GM21723 (cell line): ENCODE results near the gene MAN2B1.
"Not testable (repeated sequence)": the region's sequence is repeated elsewhere in the genome, so short reads cannot be mapped to it uniquely, and the experiment has no call there.

ENCODE experiments used
- ATAC-seq: cut with Tn5 transposase; IDR thresholded peaks from one replicate; pipeline ENCODE4 v1.9.1; 2021; ENCODE audit warnings: mild to moderate bottlenecking, moderate library complexity; ENCODE audit not compliant: unreplicated experiment

Gene MAN2B1

GRCh38 chr19:12666265-12667048 is at the start of gene MAN2B1, which contains the start of gene WDR83:
MAN2B1 (minus strand) TSS chr19:12666742; CDS start chr19:12666701, 41 bp downstream.
WDR83 (plus strand) TSS chr19:12666807; CDS start chr19:12669791, 2,984 bp downstream.
- peak; percentile 42 for ATAC-seq

- no peak for ATAC-seq
Observed at GRCh38 chr19:12715929-12716328, 49.4 kb upstream of the MAN2B1 start.

GRCh38 chr19:12715102-12715501 is 48.6 kb upstream of the MAN2B1 start:
- ATAC-seq: no peak

- not testable (repeated sequence) for ATAC-seq
Observed at GRCh38 chr19:12713304-12713703, 46.8 kb upstream of the MAN2B1 start.

- ATAC-seq: not testable (repeated sequence)
Observed at GRCh38 chr19:12712077-12712476, 45.5 kb upstream of the MAN2B1 start.

GRCh38 chr19:12711187-12711586 is 44.6 kb upstream of the MAN2B1 start:
- no peak for ATAC-seq

- ATAC-seq: no peak
Observed at GRCh38 chr19:12708641-12709040, 42.1 kb upstream of the MAN2B1 start.

GRCh38 chr19:12706332-12706718 is 39.8 kb upstream of the MAN2B1 start:
- ATAC-seq: no peak

GRCh38 chr19:12705654-12706331 is 39.3 kb upstream of the MAN2B1 start:
- ATAC-seq: no peak

- no peak for ATAC-seq
Observed at GRCh38 chr19:12705169-12705568, 38.6 kb upstream of the MAN2B1 start.

- no peak for ATAC-seq
Observed at GRCh38 chr19:12703046-12703445, 36.5 kb upstream of the MAN2B1 start.

- ATAC-seq: no peak
Observed at GRCh38 chr19:12701596-12702282, 35.2 kb upstream of the MAN2B1 start.

- no peak for ATAC-seq
Observed at GRCh38 chr19:12698138-12698537, 31.6 kb upstream of the MAN2B1 start.

GRCh38 chr19:12697425-12697824 is 30.9 kb upstream of the MAN2B1 start:
- ATAC-seq: not testable (repeated sequence)

- peak; percentile 60 for ATAC-seq
Observed at GRCh38 chr19:12696366-12697335, 30.1 kb upstream of the MAN2B1 start, which contains the start of gene FBXW9. FBXW9 (minus strand) TSS chr19:12696631; CDS start chr19:12696581, 50 bp downstream.

GRCh38 chr19:12695997-12696365 is 29.4 kb upstream of the MAN2B1 start:
- peak; percentile 17 for ATAC-seq

- peak; percentile 4 for ATAC-seq
Observed at GRCh38 chr19:12695514-12695913, 29.0 kb upstream of the MAN2B1 start.

- ATAC-seq: no peak
Observed at GRCh38 chr19:12695096-12695495, 28.6 kb upstream of the MAN2B1 start.

GRCh38 chr19:12694641-12695040 is 28.1 kb upstream of the MAN2B1 start:
- no peak for ATAC-seq

GRCh38 chr19:12692960-12693359 is 26.4 kb upstream of the MAN2B1 start:
- no peak for ATAC-seq
